Daoy (cell line): ENCODE results near the gene PVALEF. TPM values are rescaled to one million over a fixed set of nuclear protein-coding genes. Genes with fewer than 3 reads are reported as not detected.

Source experiments
- DNase-seq: peaks from one replicate; pipeline ENCODE4 v3.0.0-alpha.2; 2015; ENCODE audit warnings: low read depth
- total RNA-seq: library from RNA; depleted of rRNA; stranded (reverse); fragments of >200 nt; shearing (Covaris generic); gene quantifications from 2 replicates; pipeline ENCODE4 v1.2.3, GENCODE V29; 2014

Gene PVALEF
- total RNA-seq, 1 experiment from 2014 or later, result not detected

DNA sequence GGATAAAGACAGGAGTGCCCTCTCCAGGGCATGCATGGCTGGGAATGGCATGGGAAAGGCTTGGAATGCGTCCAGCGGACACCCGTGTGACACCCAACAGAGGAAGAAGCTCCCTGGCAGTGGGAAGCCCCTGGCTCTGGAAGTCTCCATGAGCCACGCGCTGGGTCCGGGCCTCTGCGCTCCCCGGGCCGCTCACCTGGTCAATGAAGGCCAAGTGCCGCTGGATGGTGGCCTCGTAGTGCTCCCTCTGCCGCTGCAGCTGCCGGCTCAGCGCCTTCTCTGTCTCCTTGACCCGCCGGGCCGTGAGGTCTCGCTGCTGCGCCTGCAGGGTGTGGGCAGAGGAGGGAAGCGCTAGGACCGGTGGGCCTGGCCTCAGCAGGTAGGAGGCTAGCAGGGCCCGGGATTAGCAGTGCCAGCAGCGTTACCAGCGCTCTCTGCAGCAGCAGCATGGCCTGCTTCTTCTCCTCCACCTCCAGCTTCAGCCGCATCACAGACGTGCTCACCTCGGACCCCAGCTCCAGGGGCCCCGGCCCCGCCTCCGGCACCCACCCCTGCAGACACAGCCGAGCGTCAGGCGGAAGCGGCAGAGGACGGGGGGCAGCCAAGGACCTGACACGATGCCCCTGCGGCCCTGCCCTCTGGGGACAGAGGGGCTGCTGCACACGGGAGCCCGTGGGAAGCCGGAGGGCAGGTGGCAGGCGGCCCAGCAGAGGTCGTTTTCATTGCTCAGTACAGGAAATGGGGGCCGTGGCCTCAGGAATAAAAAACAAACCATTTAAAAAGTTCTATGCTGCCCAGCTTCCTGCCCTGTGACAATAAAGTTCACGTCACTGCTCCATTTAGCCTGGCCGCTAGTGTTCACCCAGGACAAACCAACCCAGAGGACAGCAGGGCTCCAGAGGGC lies 31.4 kb downstream of the PVALEF start:
- DNase-seq, result no peak

DNA sequence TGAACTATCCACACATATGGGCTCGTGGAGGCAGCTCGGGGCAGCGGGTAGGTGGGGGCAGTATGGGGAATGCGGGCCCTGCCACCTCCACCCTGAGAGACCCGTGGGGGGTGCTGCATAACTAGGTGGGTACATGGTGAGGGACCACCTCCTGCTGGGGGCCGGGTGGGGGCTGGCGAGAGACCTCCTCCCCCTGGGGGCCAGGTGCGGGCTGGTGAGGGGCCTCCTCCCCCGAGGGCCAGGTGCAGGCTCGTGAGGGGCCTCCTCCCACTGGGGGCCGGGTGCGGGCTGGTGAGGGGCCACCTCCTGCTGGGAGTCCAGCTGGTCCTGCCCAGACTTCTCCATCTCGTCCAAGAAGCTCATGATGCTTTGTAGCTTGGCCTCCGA lies 32.1 kb downstream of the PVALEF start:
- no peak for DNase-seq

DNA sequence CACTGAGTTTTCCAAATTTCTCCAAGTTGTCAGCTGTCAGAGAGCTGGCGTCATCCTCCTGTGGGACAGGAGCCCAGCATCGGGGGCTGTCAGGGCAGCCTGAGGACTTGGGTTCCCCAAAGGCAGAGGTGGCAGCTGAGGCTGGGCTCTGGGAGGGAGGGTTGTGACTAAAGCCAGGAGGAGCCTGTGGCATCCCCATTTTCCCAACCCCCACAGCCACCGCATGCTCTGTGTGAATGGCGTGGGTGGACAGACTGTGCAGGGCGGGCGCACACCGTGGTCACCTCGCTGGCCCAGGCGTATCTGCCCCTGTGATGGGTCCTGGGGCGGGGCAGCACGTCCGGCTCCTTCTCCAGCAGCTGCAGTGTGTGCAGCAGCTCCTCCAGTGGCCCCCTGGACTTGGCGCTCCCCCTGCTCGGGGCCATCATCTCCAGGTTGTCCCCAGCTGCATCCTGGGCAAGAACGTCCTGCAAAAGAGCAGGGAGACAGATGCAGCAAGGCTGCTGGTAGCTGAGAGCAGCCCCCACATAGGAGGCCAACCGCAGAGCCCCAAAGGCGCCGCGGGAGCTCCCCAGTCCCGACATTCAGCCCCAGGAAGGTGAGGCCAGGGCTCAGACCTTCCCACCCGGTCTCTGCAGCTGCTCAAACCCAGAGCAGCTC lies 32.7 kb downstream of the PVALEF start:
- DNase-seq, result no peak

DNA sequence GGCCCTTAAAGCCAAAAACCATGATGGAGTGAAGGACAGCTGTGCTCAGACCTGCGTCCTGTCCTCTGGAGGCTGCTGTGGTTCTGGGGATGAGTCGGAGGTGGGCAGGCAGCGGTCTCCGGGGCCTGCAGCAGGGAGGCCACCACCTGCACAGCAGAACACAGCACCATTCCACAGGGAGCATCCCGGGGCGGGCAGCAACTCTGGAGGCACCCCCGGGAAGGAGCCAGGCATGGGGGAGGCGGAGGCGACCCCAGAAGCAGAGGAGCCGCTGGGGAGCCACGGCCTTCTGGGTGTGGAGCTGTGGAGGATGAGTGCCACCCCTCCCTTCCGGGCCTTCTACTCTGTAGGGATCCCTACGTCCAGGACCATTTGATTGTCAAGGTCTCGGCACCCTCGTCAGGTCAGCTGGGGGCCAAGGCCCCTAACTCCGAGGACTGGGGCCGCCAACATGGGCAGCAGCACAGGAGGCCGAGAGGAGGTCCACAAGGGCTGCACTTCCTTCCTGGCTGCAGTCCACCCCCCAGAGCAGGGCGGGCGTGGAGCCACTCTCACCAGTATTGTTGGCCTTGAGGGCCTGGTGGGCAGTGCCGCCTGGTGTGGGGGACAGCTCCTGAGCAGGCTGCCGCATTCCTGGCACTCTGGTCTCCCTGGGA lies 33.6 kb downstream of the PVALEF start:
- DNase-seq, result no peak

DNA sequence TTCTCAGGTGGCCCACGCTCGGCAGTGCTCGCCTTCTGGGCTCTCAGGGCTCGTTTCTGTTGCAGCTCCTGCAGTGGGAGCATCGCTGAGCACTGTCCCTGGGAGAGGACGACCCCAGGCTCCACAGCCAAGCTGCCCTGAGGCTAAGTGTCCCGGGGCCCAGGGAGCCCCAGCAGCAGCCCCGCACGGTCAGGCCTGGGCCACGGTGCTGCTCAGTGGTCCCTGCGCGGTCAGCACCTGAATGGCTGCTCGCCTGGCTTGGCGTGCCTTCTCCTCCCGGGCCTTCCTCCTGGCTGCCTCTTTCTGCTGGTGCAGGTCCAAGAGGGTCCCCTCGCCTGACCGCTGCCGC lies 34.1 kb downstream of the PVALEF start:
- no peak for DNase-seq

DNA sequence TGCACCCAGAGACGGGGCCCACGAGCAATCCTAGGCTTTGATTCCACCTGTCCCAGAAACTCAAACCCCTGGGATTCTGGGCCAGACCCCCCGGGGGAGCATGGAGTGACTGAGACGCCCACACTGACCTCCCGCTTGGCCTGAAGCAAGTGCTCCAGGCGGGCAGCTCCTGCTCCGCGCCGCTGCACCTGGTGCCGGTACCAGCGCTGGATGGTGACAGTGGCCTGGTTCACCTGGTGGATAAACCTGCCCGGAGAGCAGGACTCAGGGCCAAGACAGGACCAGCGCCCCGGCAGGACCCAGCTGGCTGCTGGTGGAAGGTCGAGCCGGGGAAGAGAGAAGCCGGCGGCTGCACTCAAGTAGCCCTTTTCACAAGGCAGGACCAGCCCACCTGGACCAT lies 34.9 kb downstream of the PVALEF start:
- DNase-seq, result no peak

DNA sequence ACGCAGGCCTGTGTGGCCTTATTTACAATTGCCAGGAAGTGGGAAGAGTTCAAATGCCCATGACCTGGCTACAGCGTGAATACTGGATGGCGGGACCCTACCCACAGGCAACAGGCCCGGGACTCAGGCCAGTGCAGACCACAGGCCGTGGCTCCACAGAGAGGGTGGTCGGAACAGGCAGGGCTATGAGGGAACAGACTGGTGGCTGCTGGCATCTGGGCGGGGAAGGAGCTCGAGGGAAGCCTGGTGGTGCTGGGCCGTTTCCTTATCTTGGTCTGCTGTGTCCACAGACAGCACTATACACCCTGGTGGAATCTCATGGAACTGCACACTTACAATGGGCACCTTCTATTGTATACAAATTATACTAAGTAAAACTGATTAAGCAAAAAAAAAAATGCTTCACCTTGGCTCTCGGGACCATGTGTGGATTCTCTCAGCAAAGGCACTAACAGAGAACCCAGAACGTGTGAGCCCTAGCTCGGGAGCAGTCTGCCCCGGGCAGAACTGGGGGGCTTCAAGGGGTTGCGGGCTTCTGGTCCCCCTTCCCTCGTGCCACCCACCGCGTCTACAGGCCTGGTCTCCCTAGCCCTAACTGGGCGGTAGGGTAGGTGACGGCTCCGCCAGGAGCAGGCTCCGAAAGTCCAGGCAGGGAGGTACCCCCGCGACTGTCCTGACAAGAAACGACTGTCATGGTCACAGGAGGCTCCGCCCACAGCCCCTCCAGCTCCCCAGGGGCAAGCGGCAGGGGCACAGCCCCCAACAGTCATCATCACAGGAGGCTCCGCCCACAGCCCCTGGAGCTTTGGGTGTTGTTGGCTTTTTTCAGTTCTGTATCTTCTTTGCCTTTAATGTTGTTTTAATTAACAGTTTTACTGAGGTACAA lies 35.6 kb downstream of the PVALEF start:
- DNase-seq, result peak; percentile 77

DNA sequence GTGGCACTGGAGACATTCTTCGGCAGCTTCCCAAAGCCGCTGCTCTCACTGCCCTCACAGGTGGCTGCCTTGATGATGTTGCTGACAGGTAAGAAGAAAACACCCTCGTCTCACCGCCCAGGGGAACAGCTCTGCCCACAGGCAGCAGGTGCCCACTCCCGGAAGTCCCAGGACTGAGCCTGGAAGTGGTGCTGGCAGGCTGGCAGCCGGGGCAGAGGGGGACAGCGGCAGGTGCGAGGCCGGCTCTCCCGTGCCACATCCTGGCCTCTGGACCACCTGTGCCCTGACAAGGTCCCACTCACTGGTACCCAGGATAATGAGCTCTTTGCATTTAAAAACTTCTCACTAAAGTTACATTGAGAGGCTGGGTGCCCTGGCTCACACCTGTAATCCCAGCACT lies 37.0 kb downstream of the PVALEF start:
- no peak for DNase-seq

DNA sequence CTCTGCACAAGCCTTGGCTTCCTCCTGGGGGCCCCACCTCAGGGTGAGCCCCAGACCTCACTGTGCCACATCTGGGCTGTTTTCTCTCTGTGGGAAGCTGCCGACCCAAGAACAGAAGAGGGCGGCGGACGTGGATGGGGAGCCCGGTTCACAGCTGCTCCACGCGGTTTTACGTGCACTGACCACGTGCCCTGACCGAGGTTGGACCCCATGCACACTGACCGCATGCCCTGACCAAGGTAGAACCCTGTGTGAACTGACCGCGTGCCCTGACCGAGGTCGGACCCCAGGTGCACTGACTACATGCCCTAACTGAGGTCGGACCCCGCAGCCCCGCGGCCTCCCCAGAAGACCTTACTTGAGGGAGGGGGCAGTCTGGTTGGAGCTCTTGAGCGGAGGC lies 37.8 kb downstream of the PVALEF start:
- DNase-seq, result no peak

DNA sequence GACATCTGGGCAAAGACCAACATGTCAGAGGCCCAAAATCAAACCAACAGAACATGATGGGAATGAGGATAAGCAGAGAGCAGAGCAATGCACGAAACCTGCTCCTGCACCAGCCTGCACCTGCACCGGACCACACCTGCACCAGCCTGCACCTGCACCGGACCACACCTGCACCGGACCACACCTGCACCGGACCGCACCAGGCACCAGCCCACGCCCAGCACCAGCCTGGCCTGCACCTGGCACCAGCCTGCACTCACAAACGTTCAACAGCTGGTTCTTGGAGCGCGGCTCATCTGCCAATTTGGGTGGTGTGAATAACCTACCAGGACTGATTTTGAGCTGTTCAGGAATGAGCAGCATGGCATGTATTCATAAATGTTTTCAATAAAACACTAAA lies 39.3 kb downstream of the PVALEF start:
- DNase-seq, result no peak

DNA sequence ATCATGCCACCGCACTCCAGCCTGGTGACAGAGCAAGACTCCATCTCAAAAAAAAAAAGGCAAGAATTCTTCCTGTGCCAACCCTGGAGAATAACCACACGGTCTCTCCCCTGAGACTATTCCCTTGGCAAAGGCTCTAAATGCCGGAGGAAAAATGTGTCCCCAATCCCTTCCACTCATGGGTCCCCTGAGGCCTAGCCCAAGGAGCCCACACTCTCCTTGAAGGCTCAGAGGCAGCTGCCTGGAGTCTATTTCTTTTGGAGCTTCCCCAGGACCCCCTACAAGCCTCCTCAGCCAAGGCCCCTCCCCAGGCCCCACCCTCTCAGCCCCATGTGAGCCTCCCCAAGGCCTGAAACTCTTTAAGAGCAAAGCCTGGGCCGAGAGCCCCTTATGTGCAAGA lies 40.9 kb downstream of the PVALEF start:
- no peak for DNase-seq

DNA sequence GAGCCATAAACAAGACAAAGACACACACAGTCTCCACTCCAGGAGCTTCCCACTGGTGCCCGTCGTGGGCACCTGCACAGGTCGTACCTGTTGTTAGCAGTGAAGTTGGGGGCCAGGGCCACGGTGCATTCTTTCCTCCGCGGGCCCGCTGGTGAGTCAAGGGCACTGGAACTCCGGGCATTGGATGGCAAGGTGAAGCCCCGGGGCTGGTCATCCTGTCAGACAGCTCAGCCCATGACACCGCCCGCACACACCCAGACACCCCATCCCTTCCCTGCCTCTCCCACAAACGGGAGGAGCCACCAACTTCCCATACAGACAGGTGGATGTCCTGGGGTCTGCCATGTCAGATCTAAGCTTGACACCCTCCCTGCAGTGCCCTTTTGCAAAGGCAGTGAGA lies 41.4 kb downstream of the PVALEF start:
- no peak for DNase-seq

DNA sequence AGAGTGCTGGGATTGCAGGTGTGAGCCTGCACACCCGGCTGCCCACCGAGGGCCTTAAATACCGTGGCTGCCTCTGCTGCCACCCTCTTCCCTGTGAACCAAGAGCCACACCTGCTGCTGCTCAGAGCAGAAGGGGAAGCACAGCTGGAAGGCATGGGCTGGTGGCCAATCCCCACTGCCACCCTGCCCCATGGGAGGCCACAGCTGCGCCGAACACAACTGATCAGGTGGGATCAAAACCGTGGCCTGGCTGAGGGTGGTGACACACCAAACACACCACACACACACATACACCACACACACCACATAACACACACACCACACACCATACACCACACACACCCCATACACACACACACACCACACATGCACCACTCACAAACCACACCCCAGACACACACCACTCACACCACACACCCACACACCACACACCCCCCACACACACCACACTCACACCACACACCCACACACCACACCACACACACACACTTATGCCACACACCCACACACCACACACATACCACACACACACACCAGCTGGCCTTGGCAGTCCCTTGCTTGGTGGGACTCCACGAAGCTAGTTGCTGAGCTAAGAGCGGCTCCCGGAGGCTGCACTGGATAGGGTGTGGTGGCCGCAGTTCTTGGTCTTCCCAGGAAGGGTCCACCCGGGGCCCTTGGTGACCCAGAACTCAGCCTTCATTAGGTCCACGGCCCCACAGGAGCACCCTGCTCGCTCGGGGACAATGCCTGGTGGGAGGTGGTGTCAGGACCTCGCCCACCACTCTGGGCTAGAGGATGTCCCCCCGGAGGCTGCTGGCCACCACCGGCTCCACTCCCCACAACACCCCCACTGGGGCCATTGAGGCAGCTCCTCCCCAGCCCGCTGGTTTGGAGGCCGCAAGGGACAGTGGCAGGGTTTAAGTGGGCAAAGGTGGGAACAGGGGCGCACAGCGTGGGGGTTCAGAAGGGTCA lies 42.6 kb downstream of the PVALEF start:
- no peak for DNase-seq

DNA sequence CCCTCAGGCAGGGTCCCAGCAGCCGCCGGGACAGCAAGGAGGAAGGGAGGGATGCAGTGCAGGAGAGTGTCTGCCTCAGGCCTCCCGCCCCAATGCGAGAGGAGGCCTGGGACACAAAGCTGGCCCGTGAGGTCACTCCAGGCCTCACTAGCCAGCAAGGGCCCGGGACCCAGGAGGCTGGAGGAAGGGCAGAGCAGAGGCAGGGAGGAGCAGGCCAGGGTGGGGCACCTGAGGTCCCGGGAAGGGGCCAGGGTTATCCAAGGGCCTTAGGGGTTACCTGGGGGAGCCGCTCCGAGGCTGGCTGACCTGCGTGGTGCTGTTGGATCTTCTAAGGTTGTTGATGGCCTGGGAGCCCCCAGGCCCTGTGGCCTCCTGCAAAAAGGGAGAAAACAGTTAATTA lies 43.3 kb downstream of the PVALEF start:
- DNase-seq, result no peak

DNA sequence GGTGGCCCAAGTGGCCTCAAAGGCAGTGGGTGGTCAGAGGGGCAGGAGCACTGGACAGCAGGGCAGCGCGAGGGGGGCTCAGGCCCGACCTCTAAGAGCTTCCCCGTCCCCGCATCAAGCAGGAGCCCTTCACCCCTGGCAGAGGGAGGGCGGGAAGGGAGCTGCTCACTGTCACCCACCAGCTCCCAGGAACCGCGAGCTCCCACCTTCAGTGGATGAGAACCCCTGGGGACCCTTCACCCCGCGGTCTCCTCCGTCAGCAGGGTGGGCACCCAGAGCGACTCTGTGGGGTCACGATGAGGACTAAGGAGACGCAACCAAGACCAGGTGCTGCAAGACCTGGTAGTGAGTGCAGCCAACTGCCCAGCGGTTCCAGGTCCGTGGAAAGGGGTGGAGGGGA lies 43.8 kb downstream of the PVALEF start:
- no peak for DNase-seq

DNA sequence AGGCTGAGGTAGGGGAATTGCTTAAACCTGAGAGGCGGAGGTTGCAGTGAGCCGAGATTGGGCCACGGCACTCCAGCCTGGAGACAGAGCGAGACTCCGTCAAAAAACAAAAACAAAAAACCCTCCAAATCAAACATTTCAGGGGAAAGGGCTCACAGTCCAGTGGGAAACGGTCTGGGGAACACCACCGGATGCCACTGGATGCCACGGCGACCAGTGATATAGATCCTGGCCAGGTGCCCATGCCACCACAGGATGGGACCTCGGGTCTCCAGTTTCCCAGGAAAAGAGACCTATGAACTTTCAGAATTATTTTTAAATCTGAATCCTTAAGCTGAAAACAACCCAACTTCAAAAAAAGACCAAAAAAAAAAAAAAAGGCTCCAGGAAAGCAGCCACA lies 45.2 kb downstream of the PVALEF start:
- DNase-seq, result no peak

DNA sequence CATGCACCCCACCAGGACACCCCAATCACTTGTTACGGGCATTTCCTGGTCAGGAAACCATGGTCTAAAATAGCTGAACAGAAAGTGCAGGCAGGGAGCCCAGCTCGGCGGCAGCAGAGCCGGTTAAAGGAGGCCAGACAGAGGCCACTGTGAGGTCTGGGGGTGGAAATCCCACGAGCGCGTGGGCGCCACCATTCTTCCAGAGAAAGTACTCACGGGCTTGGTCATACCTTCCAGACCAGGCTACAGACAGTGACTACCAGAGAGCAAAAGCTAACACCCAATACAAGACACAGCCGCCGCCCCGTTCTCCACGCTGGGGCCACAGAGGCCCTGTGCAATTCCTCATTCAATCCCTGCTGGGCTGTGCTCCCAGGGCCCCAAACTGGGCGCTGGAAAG lies 45.6 kb downstream of the PVALEF start:
- no peak for DNase-seq

DNA sequence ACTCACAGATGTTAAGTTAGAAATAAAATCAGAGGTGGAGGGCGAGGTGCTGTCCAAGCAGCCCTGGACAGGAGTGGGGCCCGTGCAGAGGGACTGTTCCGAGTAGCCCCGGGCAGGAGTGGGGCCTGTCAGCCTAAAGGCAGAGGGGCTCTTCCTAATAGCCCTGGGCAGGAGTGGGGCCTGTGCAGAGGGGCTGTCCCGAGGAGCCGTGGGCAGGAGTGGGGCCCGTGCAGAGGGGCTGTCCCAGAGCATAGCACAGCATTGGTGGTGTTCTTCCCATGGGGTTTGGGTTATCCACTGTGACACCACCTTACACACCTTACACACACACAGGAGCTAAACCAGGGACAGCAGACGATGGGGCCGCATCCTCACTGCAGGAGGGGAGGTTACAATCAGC lies 47.1 kb downstream of the PVALEF start:
- no peak for DNase-seq

DNA sequence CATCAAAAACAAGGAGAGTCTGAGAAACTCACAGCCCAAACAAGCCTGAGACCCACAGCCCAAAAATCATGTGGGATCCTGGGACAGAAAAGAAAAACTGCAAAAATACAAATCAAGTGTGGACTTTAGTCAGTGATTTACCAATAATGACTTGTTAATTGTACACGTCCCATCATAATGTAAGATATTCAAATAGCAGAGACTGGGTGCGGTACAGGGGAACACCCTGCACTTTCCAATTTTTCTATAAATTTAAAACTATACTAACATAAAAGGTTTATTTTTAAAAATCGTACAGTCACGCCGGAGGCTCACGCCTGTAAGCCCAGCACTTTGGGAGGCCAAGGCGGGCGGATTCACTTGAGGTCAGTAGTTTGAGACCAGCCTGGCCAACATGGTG lies 48.7 kb downstream of the PVALEF start:
- no peak for DNase-seq

DNA sequence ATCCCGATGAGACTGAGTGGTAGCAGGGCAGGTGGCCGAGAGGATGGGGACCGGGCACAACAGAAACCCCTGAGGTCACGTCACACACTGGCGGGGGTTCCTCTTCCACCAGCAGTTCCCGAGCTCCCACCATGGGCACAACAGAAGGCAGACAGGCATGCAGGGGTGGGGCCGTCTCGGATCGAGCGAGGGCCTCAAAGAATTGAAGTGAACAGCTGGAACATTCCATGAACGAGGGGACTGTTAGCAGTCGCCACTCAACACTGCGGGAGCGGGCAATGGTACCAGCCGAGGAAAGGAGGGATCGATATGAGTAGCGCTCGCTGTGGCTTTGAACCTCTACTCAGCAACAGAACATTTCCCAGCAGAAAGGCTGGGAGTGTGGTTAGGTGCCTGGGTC lies 52.2 kb downstream of the PVALEF start:
- DNase-seq, result no peak

DNA sequence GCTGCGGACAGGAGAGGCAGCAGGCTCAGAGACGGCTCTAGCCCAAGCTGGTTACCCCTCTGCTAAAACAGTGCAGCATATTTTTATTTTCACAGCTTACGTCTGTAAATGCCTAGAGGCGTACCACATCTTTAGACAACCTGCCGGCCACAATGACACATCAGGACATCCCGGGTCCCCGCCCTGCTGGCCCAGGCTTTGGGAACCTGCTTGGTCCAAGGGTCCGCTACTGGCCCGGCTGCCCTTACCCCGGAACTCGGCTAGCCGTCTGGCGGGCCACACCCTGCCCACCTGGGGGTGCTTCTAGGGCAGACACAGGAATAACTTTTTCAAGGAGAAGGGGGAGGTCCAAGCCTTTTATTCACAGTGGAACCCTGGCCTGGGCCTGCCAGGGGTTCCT lies 53.2 kb downstream of the PVALEF start:
- DNase-seq, result no peak
